ACHN (cell line): ENCODE data around the gene FUT9.

Experiments used
- DNase-seq: peaks from one replicate; pipeline ENCODE4 v3.0.0-alpha.2; 2015
- in situ Hi-C: cut with HindIII; loops from 2 replicates; pipeline ENCODE4 v1.10.0; 2017; ENCODE audit warnings: low sequenced_read_pairs, low pct_ligation_motif_present, low pct_unique_long_range_greater_than_20kb

FUT9 gene

GRCh38 chr6:96059586-96059985 lies 43.8 kb downstream of the FUT9 start:
- no peak for DNase-seq
- in situ Hi-C loops, result no loop called here

GRCh38 chr6:96060249-96060648 lies 44.5 kb downstream of the FUT9 start:
- DNase-seq, result no peak
- in situ Hi-C loops, result no loop called here

GRCh38 chr6:96065213-96065612 lies 49.4 kb downstream of the FUT9 start:
- in situ Hi-C loops, result no loop called here
- no peak for DNase-seq

GRCh38 chr6:96066376-96066775 lies 50.6 kb downstream of the FUT9 start:
- in situ Hi-C loops, result no loop called here
- no peak for DNase-seq

GRCh38 chr6:96073555-96073954 lies 57.8 kb downstream of the FUT9 start:
- no peak for DNase-seq
- in situ Hi-C loops, result no loop called here

- no peak for DNase-seq
- in situ Hi-C loops, result no loop called here
Observed at GRCh38 chr6:96074006-96074405, 58.2 kb downstream of the FUT9 start.

- in situ Hi-C loops, result no loop called here
- no peak for DNase-seq
Observed at GRCh38 chr6:96075826-96076225, 60.1 kb downstream of the FUT9 start.

- in situ Hi-C loops, result no loop called here
Observed at GRCh38 chr6:96086745-96087144, 71.0 kb downstream of the FUT9 start.

GRCh38 chr6:96089173-96089572 lies 73.4 kb downstream of the FUT9 start:
- in situ Hi-C loops, result no loop called here
- DNase-seq, result peak; percentile 17

More at GRCh38 chr6:96086745-96087144, 71.0 kb downstream of the FUT9 start:
- DNase-seq, result no peak

GRCh38 chr6:96094077-96094476 lies 78.3 kb downstream of the FUT9 start:
- no peak for DNase-seq
- in situ Hi-C loops, result no loop called here

GRCh38 chr6:96099069-96099468 lies 83.3 kb downstream of the FUT9 start:
- in situ Hi-C loops, result no loop called here
- no peak for DNase-seq

GRCh38 chr6:96101564-96101963 lies 85.8 kb downstream of the FUT9 start:
- no peak for DNase-seq
- in situ Hi-C loops, result no loop called here

- DNase-seq, result no peak
- in situ Hi-C loops, result no loop called here
Observed at GRCh38 chr6:96104910-96105309, 89.1 kb downstream of the FUT9 start.

GRCh38 chr6:96110878-96111277 lies 95.1 kb downstream of the FUT9 start:
- in situ Hi-C loops, result no loop called here
- DNase-seq, result no peak

- DNase-seq, result peak; percentile 35
- in situ Hi-C loops, result no loop called here
Observed at GRCh38 chr6:96116674-96117073, 100.9 kb downstream of the FUT9 start.

GRCh38 chr6:96124778-96125177 lies 109.0 kb downstream of the FUT9 start:
- in situ Hi-C loops, result no loop called here
- no peak for DNase-seq

GRCh38 chr6:96138406-96138805 lies 122.6 kb downstream of the FUT9 start:
- no peak for DNase-seq
- in situ Hi-C loops, result no loop called here

- in situ Hi-C loops, result no loop called here
- no peak for DNase-seq
Observed at GRCh38 chr6:96142142-96142541, 126.4 kb downstream of the FUT9 start.

- DNase-seq, result no peak
- in situ Hi-C loops, result no loop called here
Observed at GRCh38 chr6:96150431-96150830, 134.7 kb downstream of the FUT9 start.

- in situ Hi-C loops, result no loop called here
- no peak for DNase-seq
Observed at GRCh38 chr6:96151707-96152106, 135.9 kb downstream of the FUT9 start.

GRCh38 chr6:96152114-96152708 lies 136.4 kb downstream of the FUT9 start:
- in situ Hi-C loops, result no loop called here
- no peak for DNase-seq
